GM23338 (cell line): ENCODE data around the gene RPTOR. TPM values are rescaled to one million over a fixed set of nuclear protein-coding genes. Genes with fewer than 3 reads are reported as not detected.

ENCODE experiments used
- ATAC-seq: fragments of 200-7000 bp; cut with Tn5 transposase; 3 replicates; pipeline ENCODE4 v1.9.1; 2020
- DNase-seq: peaks from one replicate; pipeline ENCODE4 v3.0.0-alpha.2; 2015; ENCODE audit warnings: low spot score
- H2AFZ ChIP-seq: fragments of 200-600 bp; sonication (generic); 2 replicates; pipeline ENCODE4 v1.8.0; 2016; ENCODE audit warnings: antibody characterized with exemption, mild to moderate bottlenecking, moderate library complexity
- H3F3A ChIP-seq: fragments of 200-600 bp; sonication (generic); replicated peaks from 2 replicates; pipeline ENCODE4 v1.8.0; 2017; ENCODE audit warnings: antibody characterized with exemption, mixed run types, low read depth
- H3K27ac ChIP-seq: fragments of 200-600 bp; sonication (generic); 2 replicates; pipeline ENCODE4 v1.6.1; 2016; ENCODE audit warnings: low read depth
- H3K27me3 ChIP-seq: fragments of 200-600 bp; sonication (generic); 2 replicates; pipeline ENCODE4 v1.8.0; 2016; ENCODE audit warnings: mild to moderate bottlenecking, mixed run types, moderate library complexity; ENCODE audit not compliant: insufficient read depth
- H3K36me3 ChIP-seq: fragments of 200-600 bp; sonication (generic); 2 replicates; pipeline ENCODE4 v1.8.0; 2016; ENCODE audit warnings: mild to moderate bottlenecking; ENCODE audit not compliant: insufficient read depth
- H3K4me1 ChIP-seq: fragments of 200-600 bp; sonication (generic); 2 replicates; pipeline ENCODE4 v1.8.0; 2016; ENCODE audit warnings: mild to moderate bottlenecking, moderate library complexity; ENCODE audit not compliant: insufficient read depth
- H3K4me2 ChIP-seq: fragments of 200-600 bp; sonication (generic); 2 replicates; pipeline ENCODE4 v1.7.1; 2017; ENCODE audit warnings: mixed run types
- H3K4me3 ChIP-seq: fragments of 200-600 bp; sonication (generic); 2 replicates; pipeline ENCODE4 v1.6.1; 2016; ENCODE audit warnings: mixed run types
- H3K79me2 ChIP-seq: fragments of 200-600 bp; sonication (generic); replicated peaks from 2 replicates; pipeline ENCODE4 v1.8.0; 2017; ENCODE audit warnings: mild to moderate bottlenecking; ENCODE audit not compliant: insufficient read depth
- H3K9me2 ChIP-seq: fragments of 200-600 bp; sonication (generic); 2 replicates; pipeline ENCODE4 v1.8.0; 2017; ENCODE audit not compliant: insufficient read depth
- H4K20me1 ChIP-seq: fragments of 200-600 bp; sonication (generic); replicated peaks from 2 replicates; pipeline ENCODE4 v1.8.0; 2017; ENCODE audit warnings: mild to moderate bottlenecking; ENCODE audit not compliant: insufficient read depth
- H3K27ac Mint-ChIP-seq: 2 replicates; pipeline ENCODE4 v1.8.0; 2020; ENCODE audit warnings: inconsistent platforms, mild to moderate bottlenecking, moderate library complexity, mixed read lengths
- H3K27me3 Mint-ChIP-seq: 3 replicates; pipeline ENCODE4 v1.8.0; 2022; ENCODE audit warnings: low read depth, mild to moderate bottlenecking, moderate library complexity, mixed read lengths, inconsistent platforms; ENCODE audit not compliant: insufficient read depth, poor library complexity
- H3K36me3 Mint-ChIP-seq: 3 replicates; pipeline ENCODE4 v1.8.0; 2021; ENCODE audit warnings: low read depth, mild to moderate bottlenecking, inconsistent platforms, moderate library complexity, mixed read lengths
- H3K4me1 Mint-ChIP-seq: 3 replicates; pipeline ENCODE4 v1.8.0; 2020; ENCODE audit warnings: mild to moderate bottlenecking, inconsistent platforms, mixed read lengths
- H3K4me3 Mint-ChIP-seq: 3 replicates; pipeline ENCODE4 v1.8.0; 2021; ENCODE audit warnings: moderate library complexity, mild to moderate bottlenecking, inconsistent platforms, mixed read lengths
- H3K9me3 Mint-ChIP-seq: 3 replicates; pipeline ENCODE4 v1.8.0; 2020; ENCODE audit warnings: moderate library complexity, mild to moderate bottlenecking, inconsistent platforms, mixed read lengths
- CREB1 ChIP-seq: fragments of 250-450 bp; sonication (Bioruptor Pico); IDR thresholded peaks from 2 replicates; pipeline ENCODE4 v1.5.0; 2020; ENCODE audit warnings: low read depth, mild to moderate bottlenecking, moderate library complexity
- JUNB ChIP-seq: IDR thresholded peaks from one replicate; pipeline ENCODE4 v1.6.1; 2016; ENCODE audit warnings: antibody characterized with exemption; ENCODE audit not compliant: unreplicated experiment
- POLR2AphosphoS5 ChIP-seq: IDR thresholded peaks from 2 replicates; pipeline ENCODE4 v1.6.1; 2016; ENCODE audit warnings: antibody characterized with exemption, low read depth
- STAT1 ChIP-seq: IDR thresholded peaks from one replicate; pipeline ENCODE4 v1.6.1; 2016; ENCODE audit warnings: antibody characterized with exemption; ENCODE audit not compliant: unreplicated experiment
- ZNF114 ChIP-seq: fragments of 250-450 bp; sonication (Bioruptor Pico); IDR thresholded peaks from 2 replicates; pipeline ENCODE4 v1.5.0; 2020; ENCODE audit warnings: mild to moderate bottlenecking, moderate library complexity
- polyA plus RNA-seq: library from polyadenylated mRNA; unstranded; fragments of >200 nt; fragmentation: Nextera tagmentation; extraction: Ambion mirVana; gene quantifications from 2 replicates; pipeline ENCODE4 v1.2.1, GENCODE V29; 2016
- total RNA-seq: library from RNA; depleted of rRNA; stranded (reverse); fragments of >200 nt; shearing (Covaris generic); gene quantifications from 2 replicates; pipeline ENCODE4 v1.2.3, GENCODE V29; 2014
- TF ChIP-seq, protein P1 (sequence below): IDR thresholded peaks from one replicate; pipeline ENCODE4 v1.6.1; 2018; ENCODE audit warnings: antibody characterized with exemption; ENCODE audit not compliant: unreplicated experiment
- TF ChIP-seq, protein P2 (sequence below), 2 experiments: fragments of 200-600 bp in 1 of 2; sonication (generic) in 1 of 2; conservative IDR thresholded peaks; 2 replicates each; pipeline versions ENCODE4 v1.5.1 to v1.6.1; 2016 to 2017; ENCODE audit warnings: antibody characterized with exemption in 2 of 2, low read depth in 2 of 2, mild to moderate bottlenecking in 2 of 2, moderate library complexity in 1 of 2

Gene RPTOR
- total and polyA plus RNA-seq, 2 experiments from 2014 or later: 9.5 to 38.0 TPM

DNA sequence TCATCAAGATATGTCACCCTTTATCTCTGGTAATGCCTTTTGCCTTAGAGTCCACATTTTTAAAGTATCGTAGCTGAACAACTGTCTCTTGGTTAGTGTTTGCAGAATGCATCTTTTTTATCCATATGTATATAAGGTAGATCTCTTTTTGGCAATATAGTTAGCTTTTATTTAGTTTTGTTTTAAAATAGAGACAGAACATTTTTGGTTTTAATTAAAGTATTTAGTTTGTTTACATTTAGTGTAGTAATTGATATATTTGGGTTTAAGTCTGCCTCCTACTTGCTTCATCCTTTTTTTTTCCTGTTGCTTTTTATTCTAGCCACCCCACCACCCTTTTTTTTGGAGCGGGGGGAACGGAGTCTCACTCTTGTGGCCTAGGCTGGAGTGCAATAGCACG, 262.4 kb downstream of the RPTOR start:
- ATAC-seq: no peak
- H3K9me3 Mint-ChIP-seq: peaks cover 22% of the 10 kb centered on the region
- DNase-seq: no peak
- Histone ChIP-seq H3K79me2 (peaks cover 9% of the 10 kb centered on the region), H4K20me1 (0 out of 2 replicates have a peak, but pooled peaks cover 7% of the 10 kb centered on the region), H3K4me2 (no peak overlapping the region), H3F3A (no peaks in the 10 kb centered on the region), H3K4me1 (no peaks in the 10 kb centered on the region), H3K27me3 (no peaks in the 10 kb centered on the region), H3K36me3 (no peaks in the 10 kb centered on the region), H2AFZ (no peak overlapping the region), H3K9me2 (no peaks in the 10 kb centered on the region), H3K4me3 (no peak overlapping the region), H3K27ac (no peak overlapping the region)
- peaks cover 17% of the 10 kb centered on the region for H3K4me1 Mint-ChIP-seq
- H3K36me3 Mint-ChIP-seq: peaks cover 22% of the 10 kb centered on the region
- TF ChIP-seq ZNF114 (CRISPR knock-in tag) (no peak), STAT1 (no peak)
- TF ChIP-seq, protein P1, sequence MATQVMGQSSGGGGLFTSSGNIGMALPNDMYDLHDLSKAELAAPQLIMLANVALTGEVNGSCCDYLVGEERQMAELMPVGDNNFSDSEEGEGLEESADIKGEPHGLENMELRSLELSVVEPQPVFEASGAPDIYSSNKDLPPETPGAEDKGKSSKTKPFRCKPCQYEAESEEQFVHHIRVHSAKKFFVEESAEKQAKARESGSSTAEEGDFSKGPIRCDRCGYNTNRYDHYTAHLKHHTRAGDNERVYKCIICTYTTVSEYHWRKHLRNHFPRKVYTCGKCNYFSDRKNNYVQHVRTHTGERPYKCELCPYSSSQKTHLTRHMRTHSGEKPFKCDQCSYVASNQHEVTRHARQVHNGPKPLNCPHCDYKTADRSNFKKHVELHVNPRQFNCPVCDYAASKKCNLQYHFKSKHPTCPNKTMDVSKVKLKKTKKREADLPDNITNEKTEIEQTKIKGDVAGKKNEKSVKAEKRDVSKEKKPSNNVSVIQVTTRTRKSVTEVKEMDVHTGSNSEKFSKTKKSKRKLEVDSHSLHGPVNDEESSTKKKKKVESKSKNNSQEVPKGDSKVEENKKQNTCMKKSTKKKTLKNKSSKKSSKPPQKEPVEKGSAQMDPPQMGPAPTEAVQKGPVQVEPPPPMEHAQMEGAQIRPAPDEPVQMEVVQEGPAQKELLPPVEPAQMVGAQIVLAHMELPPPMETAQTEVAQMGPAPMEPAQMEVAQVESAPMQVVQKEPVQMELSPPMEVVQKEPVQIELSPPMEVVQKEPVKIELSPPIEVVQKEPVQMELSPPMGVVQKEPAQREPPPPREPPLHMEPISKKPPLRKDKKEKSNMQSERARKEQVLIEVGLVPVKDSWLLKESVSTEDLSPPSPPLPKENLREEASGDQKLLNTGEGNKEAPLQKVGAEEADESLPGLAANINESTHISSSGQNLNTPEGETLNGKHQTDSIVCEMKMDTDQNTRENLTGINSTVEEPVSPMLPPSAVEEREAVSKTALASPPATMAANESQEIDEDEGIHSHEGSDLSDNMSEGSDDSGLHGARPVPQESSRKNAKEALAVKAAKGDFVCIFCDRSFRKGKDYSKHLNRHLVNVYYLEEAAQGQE: no peak
- H3K27me3 Mint-ChIP-seq: peaks cover 12% of the 10 kb centered on the region
- no peak overlapping the region for H3K27ac Mint-ChIP-seq
- no peak overlapping the region for H3K4me3 Mint-ChIP-seq

DNA sequence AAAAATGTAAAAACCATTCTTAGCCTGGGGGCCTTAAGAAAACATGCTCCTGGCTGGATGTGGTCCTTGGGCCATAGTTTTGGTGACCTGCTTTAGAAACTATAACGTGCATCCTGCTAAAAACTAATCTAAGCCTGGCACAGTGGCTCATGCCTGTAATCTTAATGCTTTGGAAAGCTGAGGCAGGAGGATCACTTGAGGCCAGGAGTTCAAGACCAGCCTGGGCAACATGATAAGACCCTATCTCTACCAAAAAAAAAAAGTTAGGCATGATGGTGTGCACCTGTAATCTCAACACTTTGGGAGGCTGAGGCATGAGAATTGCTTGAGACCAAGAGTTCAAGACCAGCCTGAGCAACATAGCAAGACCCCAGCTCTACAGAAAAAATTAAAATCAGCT, 263.2 kb downstream of the RPTOR start:
- Histone ChIP-seq H3K4me1 (no peaks in the 10 kb centered on the region), H2AFZ (no peak overlapping the region), H3K9me2 (no peaks in the 10 kb centered on the region), H3K4me3 (no peak overlapping the region), H3K27me3 (no peaks in the 10 kb centered on the region), H3F3A (no peaks in the 10 kb centered on the region), H3K79me2 (peaks cover 9% of the 10 kb centered on the region), H3K27ac (no peak overlapping the region), H3K36me3 (no peaks in the 10 kb centered on the region), H4K20me1 (0 out of 2 replicates have a peak, but pooled peaks cover 7% of the 10 kb centered on the region), H3K4me2 (no peak overlapping the region)
- no peak for DNase-seq
- Mint-ChIP-seq H3K4me3 (no peak overlapping the region), H3K9me3 (peaks cover 22% of the 10 kb centered on the region), H3K4me1 (peaks cover 17% of the 10 kb centered on the region), H3K27me3 (peaks cover 12% of the 10 kb centered on the region), H3K36me3 (peaks cover 22% of the 10 kb centered on the region), H3K27ac (no peak overlapping the region)
- TF ChIP-seq, protein P2, sequence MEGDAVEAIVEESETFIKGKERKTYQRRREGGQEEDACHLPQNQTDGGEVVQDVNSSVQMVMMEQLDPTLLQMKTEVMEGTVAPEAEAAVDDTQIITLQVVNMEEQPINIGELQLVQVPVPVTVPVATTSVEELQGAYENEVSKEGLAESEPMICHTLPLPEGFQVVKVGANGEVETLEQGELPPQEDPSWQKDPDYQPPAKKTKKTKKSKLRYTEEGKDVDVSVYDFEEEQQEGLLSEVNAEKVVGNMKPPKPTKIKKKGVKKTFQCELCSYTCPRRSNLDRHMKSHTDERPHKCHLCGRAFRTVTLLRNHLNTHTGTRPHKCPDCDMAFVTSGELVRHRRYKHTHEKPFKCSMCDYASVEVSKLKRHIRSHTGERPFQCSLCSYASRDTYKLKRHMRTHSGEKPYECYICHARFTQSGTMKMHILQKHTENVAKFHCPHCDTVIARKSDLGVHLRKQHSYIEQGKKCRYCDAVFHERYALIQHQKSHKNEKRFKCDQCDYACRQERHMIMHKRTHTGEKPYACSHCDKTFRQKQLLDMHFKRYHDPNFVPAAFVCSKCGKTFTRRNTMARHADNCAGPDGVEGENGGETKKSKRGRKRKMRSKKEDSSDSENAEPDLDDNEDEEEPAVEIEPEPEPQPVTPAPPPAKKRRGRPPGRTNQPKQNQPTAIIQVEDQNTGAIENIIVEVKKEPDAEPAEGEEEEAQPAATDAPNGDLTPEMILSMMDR (conservative IDR thresholded peaks at IDR 0.05; ENCODE audit: low read depth in 2 of 2): no peak
- TF ChIP-seq POLR2AphosphoS5: no peak
- TF ChIP-seq JUNB: no peak
- TF ChIP-seq CREB1: no peak
- TF ChIP-seq, protein P1: no peak
- no peak for ATAC-seq
